Neuronal stem cell (in vitro differentiated cells): ENCODE data around the gene POLR3B.

Source experiments
- DNase-seq: peaks from one replicate; pipeline ENCODE4 v3.0.0-alpha.2; 2013; ENCODE audit warnings: low spot score
- H2AFZ ChIP-seq: one replicate; pipeline ENCODE4 v1.6.1; 2013; ENCODE audit warnings: mild to moderate bottlenecking, low read length, inconsistent platforms
- H2AK5ac ChIP-seq: 2 replicates; pipeline ENCODE4 v1.6.1; 2013; ENCODE audit warnings: low read depth, mild to moderate bottlenecking, inconsistent platforms, low read length, moderate library complexity, mixed read lengths
- H2BK120ac ChIP-seq: 2 replicates; pipeline ENCODE4 v1.6.1; 2013; ENCODE audit warnings: low read depth, mild to moderate bottlenecking, inconsistent platforms, low read length, moderate library complexity, mixed read lengths
- H2BK12ac ChIP-seq: one replicate; pipeline ENCODE4 v1.6.1; 2013; ENCODE audit warnings: low read length, inconsistent platforms
- H2BK15ac ChIP-seq: 2 replicates; pipeline ENCODE4 v1.6.1; 2013; ENCODE audit warnings: mild to moderate bottlenecking, low read length, inconsistent platforms, mixed read lengths
- H2BK5ac ChIP-seq: one replicate; pipeline ENCODE4 v1.6.1; 2013; ENCODE audit warnings: inconsistent platforms, mild to moderate bottlenecking, low read length, moderate library complexity
- H3K14ac ChIP-seq: one replicate; pipeline ENCODE4 v1.6.1; 2013; ENCODE audit warnings: low read length, inconsistent platforms
- H3K18ac ChIP-seq: 2 replicates; pipeline ENCODE4 v1.6.1; 2013; ENCODE audit warnings: low read length, inconsistent platforms
- H3K23ac ChIP-seq: 2 replicates; pipeline ENCODE4 v1.6.1; 2013; ENCODE audit warnings: low read depth, mild to moderate bottlenecking, mixed read lengths, low read length, inconsistent platforms; ENCODE audit not compliant: poor library complexity
- H3K27ac ChIP-seq: replicated peaks from 3 replicates; pipeline ENCODE4 v1.5.1; 2013; ENCODE audit warnings: low read length, inconsistent platforms
- H3K27me3 ChIP-seq, 3 experiments: 2 replicates each; pipeline ENCODE4 v1.6.1; 2013; ENCODE audit warnings: low read length in 3 of 3, mild to moderate bottlenecking in 2 of 3, inconsistent platforms in 1 of 3, low read depth in 1 of 3, mixed read lengths in 1 of 3, moderate library complexity in 1 of 3; ENCODE audit not compliant: control insufficient read depth in 3 of 3, insufficient read depth in 3 of 3
- H3K36me3 ChIP-seq, 2 donors: replicated peaks in 1 of 2; 2 replicates each; pipeline ENCODE4 v1.6.1; 2013; ENCODE audit warnings: low read length in 2 of 2; ENCODE audit not compliant: control insufficient read depth in 2 of 2, insufficient read depth in 2 of 2
- H3K4ac ChIP-seq: 2 replicates; pipeline ENCODE4 v1.6.1; 2013; ENCODE audit warnings: inconsistent platforms, mild to moderate bottlenecking, low read length, moderate library complexity
- H3K4me1 ChIP-seq, 2 donors: 1 replicate in 1 of 2; 2 replicates in 1 of 2; pipeline ENCODE4 v1.6.1; 2013; ENCODE audit warnings: low read length in 2 of 2, low read depth in 1 of 2; ENCODE audit not compliant: control insufficient read depth in 2 of 2, insufficient read depth in 1 of 2
- H3K4me2 ChIP-seq: one replicate; pipeline ENCODE4 v1.6.1; 2013; ENCODE audit warnings: mild to moderate bottlenecking, low read length, inconsistent platforms; ENCODE audit not compliant: insufficient read depth, poor library complexity, severe bottlenecking
- H3K4me3 ChIP-seq, 2 donors: 2 replicates each; pipeline ENCODE4 v1.5.1; 2013; ENCODE audit warnings: low read length in 2 of 2, mild to moderate bottlenecking in 2 of 2, inconsistent platforms in 1 of 2, moderate library complexity in 1 of 2
- H3K79me1 ChIP-seq: one replicate; pipeline ENCODE4 v1.6.1; 2013; ENCODE audit warnings: low read depth, mild to moderate bottlenecking, inconsistent platforms, low read length, moderate library complexity
- H3K9ac ChIP-seq: one replicate; pipeline ENCODE4 v1.6.1; 2013; ENCODE audit warnings: mild to moderate bottlenecking, low read depth, low read length, inconsistent platforms; ENCODE audit not compliant: poor library complexity
- H3K9me3 ChIP-seq, 2 donors: replicated peaks in 1 of 2; 2 replicates each; pipeline versions ENCODE3 to v1.6.1; 2013; ENCODE audit warnings: low read length in 2 of 2, mild to moderate bottlenecking in 2 of 2, inconsistent platforms in 1 of 2, low read depth in 1 of 2, mixed read lengths in 1 of 2, moderate library complexity in 1 of 2; ENCODE audit not compliant: control insufficient read depth in 2 of 2, insufficient read depth in 1 of 2
- H4K8ac ChIP-seq: one replicate; pipeline ENCODE4 v1.6.1; 2013; ENCODE audit warnings: low read depth, mild to moderate bottlenecking, inconsistent platforms, low read length, moderate library complexity
- H4K91ac ChIP-seq: one replicate; pipeline ENCODE4 v1.6.1; 2013; ENCODE audit warnings: low read length, low read depth, mild to moderate bottlenecking, inconsistent platforms; ENCODE audit not compliant: poor library complexity
- WGBS, 2 donors: extraction: QIAGEN DNeasy Blood & Tissue Kit; methylation state at CpG; one replicate each; pipeline ENCODE4 v1.1.7; 2013; ENCODE audit warnings: missing lambda C conversion rate in 2 of 2, mixed read lengths in 1 of 2; ENCODE audit not compliant: insufficient read length in 2 of 2, insufficient replicate concordance in 1 of 2; ENCODE audit errors: extremely low coverage in 2 of 2; 5-methylcytosine and 5-hydroxymethylcytosine counted together

The POLR3B gene

DNA sequence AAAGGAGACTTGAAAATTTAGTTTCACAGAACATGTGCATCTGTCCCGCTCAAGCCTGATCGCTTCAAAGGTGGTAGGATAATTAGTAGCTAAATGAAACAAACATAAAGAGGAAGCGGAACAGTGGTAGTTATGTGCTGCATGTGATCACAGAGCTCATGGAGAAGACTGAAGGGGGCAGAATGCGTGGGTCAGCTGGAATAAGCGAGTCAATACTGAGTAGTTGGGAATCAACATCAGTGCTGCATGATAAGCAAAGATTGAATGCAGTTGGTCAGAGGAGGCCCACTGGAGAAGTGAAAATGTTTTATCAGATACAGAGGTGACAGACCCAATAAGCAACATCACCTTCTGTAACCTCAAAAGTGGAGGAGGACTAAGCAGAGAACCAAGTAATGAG, 130.1 kb downstream of the POLR3B start:
- Histone ChIP-seq H3K36me3 (peaks cover 0 to 4% of the 10 kb centered on the region in 2 donors), H2BK12ac (no peak overlapping the region), H2BK15ac (no peak overlapping the region), H2BK5ac (no peak overlapping the region), H2AK5ac (no peak overlapping the region), H4K91ac (no peak overlapping the region), H3K4me2 (no peak overlapping the region), H3K23ac (no peak overlapping the region), H2AFZ (no peak overlapping the region), H3K9ac (no peak overlapping the region), H3K4me3 (no peak overlapping the region), H3K27ac (no peak overlapping the region), H3K79me1 (no peaks in the 10 kb centered on the region), H3K4me1 (peaks cover 3 to 7% of the 10 kb centered on the region in 2 donors), H3K27me3 (no peaks in the 10 kb centered on the region), H3K9me3 (peaks cover 0 to 4% of the 10 kb centered on the region in 2 donors), H2BK120ac (no peak overlapping the region), H4K8ac (no peak overlapping the region), H3K4ac (no peak overlapping the region), H3K18ac (no peak overlapping the region), H3K14ac (no peak overlapping the region)
- no CpG with 5 or more reads among the region's 5 CpGs for WGBS, 2 donors
- DNase-seq, result no peak

DNA sequence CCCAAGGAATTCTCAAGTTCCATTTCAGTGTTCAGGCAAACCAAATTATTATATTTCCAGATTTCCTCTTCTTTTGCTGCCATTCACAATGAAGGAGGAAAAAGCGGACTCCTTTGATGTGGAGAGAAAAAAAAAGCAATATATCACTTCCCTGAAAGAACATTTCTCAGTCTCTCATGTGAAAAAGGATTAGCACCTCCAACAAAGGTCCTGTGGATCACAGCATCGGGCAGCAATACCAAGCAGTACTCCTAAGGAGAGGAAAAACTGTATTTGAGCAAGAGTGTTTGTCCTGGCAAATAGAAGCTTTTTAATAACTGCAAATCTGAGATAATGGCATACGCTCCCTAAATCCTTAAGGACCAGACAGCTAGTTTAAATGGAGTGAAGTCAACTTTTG, 131.3 kb downstream of the POLR3B start:
- Histone ChIP-seq H4K91ac (no peak overlapping the region), H2BK5ac (no peak overlapping the region), H3K27me3 (no peaks in the 10 kb centered on the region), H3K27ac (no peak overlapping the region), H2AK5ac (no peak overlapping the region), H2BK15ac (no peak overlapping the region), H3K14ac (no peak overlapping the region), H3K4me2 (no peak overlapping the region), H2BK12ac (no peak overlapping the region), H3K9ac (no peak overlapping the region), H4K8ac (no peak overlapping the region), H3K79me1 (no peaks in the 10 kb centered on the region), H3K4me1 (peaks cover 3 to 14% of the 10 kb centered on the region in 2 donors), H3K23ac (no peak overlapping the region), H3K36me3 (no peaks in the 10 kb centered on the region), H2AFZ (no peak overlapping the region), H3K4me3 (no peak overlapping the region), H3K9me3 (no peaks in the 10 kb centered on the region), H3K18ac (no peak overlapping the region), H2BK120ac (no peak overlapping the region), H3K4ac (no peak overlapping the region)
- WGBS, 2 donors, result no CpG with 5 or more reads among the region's 3 CpGs
- DNase-seq, result no peak

DNA sequence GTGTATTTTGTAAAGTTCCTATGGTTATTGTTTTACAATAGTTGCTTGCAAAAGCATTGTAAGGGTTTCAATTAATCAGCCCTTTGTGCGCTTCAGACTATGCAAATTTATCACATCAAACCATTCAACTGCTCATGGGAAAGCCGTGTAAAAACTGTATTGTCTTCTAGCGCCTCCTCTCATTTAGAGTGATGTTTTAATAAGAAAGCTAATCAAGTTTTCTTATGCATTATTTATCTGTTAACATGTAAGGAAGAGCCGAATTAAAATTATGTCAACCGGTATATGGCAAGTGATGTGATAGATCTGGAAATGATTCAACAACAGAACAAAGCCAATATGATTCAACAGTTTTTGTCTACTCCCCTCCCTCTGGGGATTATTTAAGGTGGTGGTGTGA, 132.7 kb downstream of the POLR3B start:
- DNase-seq, result no peak

DNA sequence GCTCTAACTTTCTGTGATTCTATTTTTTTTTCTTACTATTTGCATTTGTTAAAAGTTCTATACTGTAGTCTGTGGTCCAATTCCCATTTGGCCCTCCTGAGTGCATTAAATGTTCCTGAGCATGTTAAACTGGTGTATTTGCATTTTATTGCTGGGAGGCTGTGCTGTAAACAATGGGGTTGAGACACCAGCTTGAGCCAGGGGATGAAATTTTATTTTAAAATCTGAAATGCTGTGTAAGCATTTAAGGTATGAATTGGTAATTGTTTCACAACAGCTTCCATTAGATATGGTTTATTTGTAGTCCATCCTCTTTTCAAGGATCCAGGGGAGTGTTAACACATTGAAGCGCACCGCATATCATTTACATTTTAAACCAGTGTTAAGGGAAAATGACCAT, 135.3 kb downstream of the POLR3B start:
- no peak overlapping the region for H3K4me2 ChIP-seq
- no peaks in the 10 kb centered on the region for H3K27me3 ChIP-seq
- no peak overlapping the region for H2BK15ac ChIP-seq
- no peak overlapping the region for H3K4ac ChIP-seq
- H3K14ac ChIP-seq, result no peak overlapping the region
- no peak overlapping the region for H4K8ac ChIP-seq
- no peak overlapping the region for H3K27ac ChIP-seq
- H3K18ac ChIP-seq, result no peak overlapping the region
- H3K79me1 ChIP-seq, result no peaks in the 10 kb centered on the region
- peaks cover 9 to 28% of the 10 kb centered on the region in 2 donors for H3K4me1 ChIP-seq
- no peak overlapping the region for H4K91ac ChIP-seq
- H2AK5ac ChIP-seq, result no peak overlapping the region
- DNase-seq, result no peak
- H2BK5ac ChIP-seq, result no peak overlapping the region
- no peak overlapping the region for H3K23ac ChIP-seq
- no peak overlapping the region for H2BK120ac ChIP-seq
- no peak overlapping the region for H3K9ac ChIP-seq
- no peaks in the 10 kb centered on the region for H3K9me3 ChIP-seq
- H2BK12ac ChIP-seq, result no peak overlapping the region
- no peak overlapping the region for H2AFZ ChIP-seq
- no peak overlapping the region for H3K4me3 ChIP-seq
- WGBS, 2 donors, result no CpG with 5 or more reads among the region's 2 CpGs
- H3K36me3 ChIP-seq, result peaks cover 0 to 13% of the 10 kb centered on the region in 2 donors

More for the DNA sequence above, 132.7 kb downstream of the POLR3B start:
- Histone ChIP-seq H3K27me3 (no peaks in the 10 kb centered on the region), H2BK5ac (no peak overlapping the region), H2BK120ac (no peak overlapping the region), H2BK12ac (no peak overlapping the region), H3K9ac (no peak overlapping the region), H3K23ac (no peak overlapping the region), H3K9me3 (no peaks in the 10 kb centered on the region), H2AFZ (no peak overlapping the region), H3K14ac (no peak overlapping the region), H4K8ac (no peak overlapping the region), H3K4me3 (no peak overlapping the region), H2AK5ac (no peak overlapping the region), H3K79me1 (no peaks in the 10 kb centered on the region), H2BK15ac (no peak overlapping the region), H3K36me3 (no peaks in the 10 kb centered on the region), H4K91ac (no peak overlapping the region), H3K4ac (no peak overlapping the region), H3K4me1 (peaks cover 5 to 24% of the 10 kb centered on the region in 2 donors), H3K4me2 (no peak overlapping the region), H3K18ac (no peak overlapping the region), H3K27ac (no peak overlapping the region)
- WGBS, 2 donors, result no CpG with 5 or more reads among the region's 5 CpGs
